Stimulated activated CD4-positive, alpha-beta T cell treated with anti-CD3 and anti-CD28 coated beads, Interleukin-1b, Interleukin-23, amount 100 ng/mL, for 4 hours (primary cell): Measurements from ENCODE around the gene CCNB3.

ENCODE experiments used
- DNase-seq, 2 donors: peaks; one replicate each; pipeline ENCODE4 v3.0.0-alpha.2; 2020; ENCODE audit warnings: low read depth in 2 of 2

Gene CCNB3

GRCh38 chrX:50375481-50376267, 171.1 kb downstream of the CCNB3 start:
- DNase-seq: no peak

- DNase-seq: no peak
Observed at GRCh38 chrX:50381729-50382415, 177.3 kb downstream of the CCNB3 start.

GRCh38 chrX:50386520-50386919, 182.0 kb downstream of the CCNB3 start:
- DNase-seq: no peak

GRCh38 chrX:50393902-50394301, 189.3 kb downstream of the CCNB3 start:
- DNase-seq: no peak
